Ectodermal cell (in vitro differentiated cells): ENCODE measurements around the gene SMDT1. TPM values are rescaled to one million over a fixed set of nuclear protein-coding genes. Genes with fewer than 3 reads are reported as not detected.

ENCODE experiments used
- H3K27ac ChIP-seq: 2 replicates; pipeline ENCODE4 v1.7.0; 2013; ENCODE audit warnings: mild to moderate bottlenecking, low read depth, low read length; ENCODE audit not compliant: insufficient read depth, poor library complexity, severe bottlenecking
- H3K27me3 ChIP-seq: 2 replicates; pipeline ENCODE4 v1.7.0; 2013; ENCODE audit warnings: mild to moderate bottlenecking, low read length; ENCODE audit not compliant: insufficient read depth, control insufficient read depth, poor library complexity, severe bottlenecking
- H3K36me3 ChIP-seq: one replicate; pipeline ENCODE4 v1.7.0; 2013; ENCODE audit warnings: low read length; ENCODE audit not compliant: control insufficient read depth, insufficient read depth
- H3K4me1 ChIP-seq: one replicate; pipeline ENCODE4 v1.7.0; 2013; ENCODE audit warnings: low read length; ENCODE audit not compliant: control insufficient read depth, insufficient read depth
- H3K4me3 ChIP-seq: 2 replicates; pipeline ENCODE4 v1.7.0; 2013; ENCODE audit warnings: low read depth, low read length, control low read depth; ENCODE audit not compliant: insufficient read depth
- H3K9me3 ChIP-seq: 2 replicates; pipeline ENCODE4 v1.7.0; 2013; ENCODE audit warnings: mild to moderate bottlenecking, low read length, moderate library complexity; ENCODE audit not compliant: control insufficient read depth
- WGBS, 2 experiments: methylation state at CpG; one replicate each; pipeline ENCODE4 v1.1.7; 2013; ENCODE audit warnings: missing lambda C conversion rate in 2 of 2; 5-methylcytosine and 5-hydroxymethylcytosine counted together
- polyA plus RNA-seq, 4 experiments: library from polyadenylated mRNA; stranded (reverse); fragments of 50-300 nt; gene quantifications; one replicate each; pipeline ENCODE4 v1.2.3, GENCODE V29; 2013

SMDT1 gene, protein sequence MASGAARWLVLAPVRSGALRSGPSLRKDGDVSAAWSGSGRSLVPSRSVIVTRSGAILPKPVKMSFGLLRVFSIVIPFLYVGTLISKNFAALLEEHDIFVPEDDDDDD
- polyA plus RNA-seq (2013, experiment 1 of 4), result 62.2 TPM
- 58.0 TPM for polyA plus RNA-seq (2013, experiment 2 of 4)
- 48.0 TPM for polyA plus RNA-seq (2013, experiment 3 of 4)
- 50.4 TPM for polyA plus RNA-seq (2013, experiment 4 of 4)

DNA sequence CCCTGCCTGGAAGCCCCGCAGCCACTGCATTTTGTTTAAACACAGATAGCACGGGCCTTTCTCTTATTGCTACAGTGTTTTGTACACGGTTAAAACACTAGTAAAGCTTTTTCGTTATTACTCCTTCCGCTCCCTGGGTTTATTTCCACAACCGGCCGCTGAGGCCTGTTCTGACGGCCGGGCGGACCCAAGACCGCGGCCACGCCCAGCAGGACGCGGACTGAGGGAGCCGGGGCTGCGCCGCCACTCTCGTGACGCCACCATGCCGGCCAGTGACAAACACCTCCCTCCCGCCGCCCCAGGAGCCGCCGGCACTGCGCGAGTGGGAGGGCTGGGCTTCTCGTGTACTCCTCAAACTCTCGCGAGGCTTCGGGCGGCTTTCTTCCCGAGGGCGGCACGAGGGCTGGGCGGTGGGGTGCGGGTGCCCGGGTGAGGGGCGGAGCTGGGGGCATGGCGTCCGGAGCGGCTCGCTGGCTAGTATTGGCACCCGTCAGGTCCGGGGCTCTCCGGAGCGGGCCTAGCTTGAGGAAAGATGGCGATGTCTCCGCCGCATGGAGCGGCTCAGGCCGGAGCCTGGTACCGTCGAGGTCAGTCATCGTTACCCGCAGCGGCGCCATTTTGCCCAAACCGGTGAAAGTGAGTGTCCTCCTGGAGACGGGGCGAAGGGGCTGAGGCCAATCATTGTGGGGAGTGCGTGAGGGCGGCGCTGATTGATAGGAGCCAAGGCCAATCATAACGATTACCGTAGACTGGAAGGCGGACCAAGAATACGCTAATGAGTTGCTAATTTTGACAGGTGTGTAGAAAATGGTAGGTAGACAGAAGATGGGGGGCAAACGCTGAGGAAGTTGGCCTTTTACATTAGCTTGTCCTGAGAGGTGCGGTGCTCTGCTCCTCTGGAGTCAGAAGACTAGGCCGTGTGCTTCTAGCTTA is at the start of gene SMDT1:
Gene SMDT1 (plus strand): TSS at position 382 of the 933 bp plus-strand sequence. CDS start 69 bp downstream, at position 451.
- peaks cover 3% of the 10 kb centered on the region for H3K4me1 ChIP-seq
- no peaks in the 10 kb centered on the region for H3K27me3 ChIP-seq
- H3K4me3 ChIP-seq, result peak within 1 kb of the TSS; percentile 71
- 2 to 3% methylated on average over 71 of the region's 71 CpGs for WGBS, 2 experiments
- H3K27ac ChIP-seq, result peak within 1 kb of the TSS; percentile 84
- peaks cover 1% of the 10 kb centered on the region for H3K36me3 ChIP-seq
- no peaks in the 10 kb centered on the region for H3K9me3 ChIP-seq

DNA sequence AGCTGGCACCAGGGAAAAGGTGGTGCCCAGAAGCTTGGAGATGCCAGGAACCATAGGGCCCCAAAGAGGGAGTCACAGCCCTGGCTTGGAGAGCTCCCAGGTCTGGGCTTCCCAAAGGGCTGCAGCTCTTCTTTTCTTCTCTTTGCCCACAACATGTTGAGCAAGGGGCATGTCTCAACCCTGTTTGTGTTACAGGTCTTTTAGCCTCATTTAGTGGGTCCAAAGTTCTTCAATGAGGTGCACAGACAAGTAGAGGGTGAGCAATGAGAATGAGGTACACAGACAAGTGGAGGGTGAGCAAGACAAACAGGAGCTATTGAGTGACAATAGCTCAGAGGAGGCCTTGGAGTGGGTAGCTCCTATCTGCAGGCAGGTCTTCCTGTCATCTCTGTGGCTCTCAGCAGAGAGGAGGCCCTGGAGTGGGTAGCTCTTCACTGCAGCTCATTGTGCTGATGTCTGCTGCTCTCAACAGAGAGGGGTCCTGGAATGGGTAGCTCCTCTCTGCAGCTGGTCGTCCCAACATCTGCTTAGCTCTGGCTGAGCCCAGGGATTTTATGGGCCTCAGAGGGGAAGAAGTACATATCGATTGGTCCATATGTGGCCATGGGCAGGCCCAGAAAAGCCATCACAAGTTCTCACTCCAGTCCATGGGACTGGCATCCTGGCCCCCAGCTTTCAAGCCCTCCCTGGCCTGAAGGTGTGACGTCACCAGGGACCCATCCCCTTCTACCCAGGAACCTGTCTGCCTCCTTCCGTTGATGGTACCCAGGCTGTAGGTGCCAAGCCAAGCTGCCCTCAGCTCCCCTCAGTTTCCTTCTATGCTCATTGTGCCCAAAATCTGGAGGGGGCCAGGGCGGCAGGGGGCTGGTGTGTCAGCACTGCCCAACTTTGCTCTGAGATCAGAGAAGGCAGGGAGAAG is 46.0 kb upstream of the SMDT1 start:
- Histone ChIP-seq H3K4me3 (no peak overlapping the region), H3K27ac (no peak overlapping the region), H3K36me3 (no peaks in the 10 kb centered on the region), H3K27me3 (no peaks in the 10 kb centered on the region), H3K9me3 (peaks cover 2% of the 10 kb centered on the region), H3K4me1 (no peaks in the 10 kb centered on the region)
- 86 to 90% methylated on average over 5 of the region's 5 CpGs for WGBS, 2 experiments

DNA sequence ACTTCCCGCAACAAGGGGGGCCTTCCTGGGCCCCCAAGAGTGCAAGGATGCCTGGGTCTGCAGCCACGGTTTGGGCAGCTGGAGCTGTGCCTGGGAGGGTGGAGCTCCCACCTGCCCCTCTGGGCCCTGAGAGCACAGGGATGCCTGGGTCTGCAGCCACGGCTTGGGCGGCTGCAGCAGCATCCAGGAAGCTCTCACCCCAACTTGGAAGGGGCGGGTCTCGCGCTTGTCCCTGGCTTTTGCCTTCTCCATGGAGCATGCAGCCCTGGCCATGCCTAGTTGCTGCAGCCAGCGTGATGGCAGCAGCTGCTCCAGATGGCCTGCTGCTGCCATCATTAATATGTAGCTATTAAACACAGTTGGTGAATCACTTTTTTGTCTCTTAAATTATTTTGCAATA is 44.2 kb upstream of the SMDT1 start:
- H3K9me3 ChIP-seq, result peaks cover 2% of the 10 kb centered on the region

DNA sequence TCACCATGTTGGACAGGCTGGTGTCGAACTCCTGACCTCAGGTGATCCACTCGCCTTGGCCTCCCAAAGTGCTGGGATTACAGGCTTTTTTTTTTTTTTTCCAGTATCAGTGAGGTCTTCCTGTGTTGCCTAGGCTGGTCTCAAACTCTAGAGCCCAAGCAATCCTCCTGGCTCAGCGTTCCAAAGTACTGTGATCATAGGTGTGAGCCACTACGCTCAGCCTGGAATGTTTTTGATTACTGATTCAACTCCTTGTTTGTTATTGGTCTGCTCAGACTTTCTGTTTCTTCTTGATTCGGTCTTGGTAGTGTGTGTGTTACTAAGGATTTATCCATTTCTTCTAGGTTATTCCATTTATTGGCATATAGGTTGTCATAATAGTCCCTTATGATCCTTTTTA is 40.2 kb upstream of the SMDT1 start:
- Histone ChIP-seq H3K4me1 (no peaks in the 10 kb centered on the region), H3K27me3 (no peaks in the 10 kb centered on the region), H3K9me3 (peaks cover 2% of the 10 kb centered on the region), H3K36me3 (no peaks in the 10 kb centered on the region), H3K4me3 (no peak overlapping the region), H3K27ac (no peak overlapping the region)
- WGBS, 2 experiments, result 88 to 93% methylated on average over 4 to 5 of the region's 5 CpGs

More for the DNA sequence above, 44.2 kb upstream of the SMDT1 start:
- Histone ChIP-seq H3K27ac (no peak overlapping the region), H3K4me3 (no peak overlapping the region), H3K27me3 (no peaks in the 10 kb centered on the region), H3K36me3 (no peaks in the 10 kb centered on the region), H3K4me1 (no peaks in the 10 kb centered on the region)
- WGBS, 2 experiments, result 86 to 88% methylated on average over 8 of the region's 8 CpGs

DNA sequence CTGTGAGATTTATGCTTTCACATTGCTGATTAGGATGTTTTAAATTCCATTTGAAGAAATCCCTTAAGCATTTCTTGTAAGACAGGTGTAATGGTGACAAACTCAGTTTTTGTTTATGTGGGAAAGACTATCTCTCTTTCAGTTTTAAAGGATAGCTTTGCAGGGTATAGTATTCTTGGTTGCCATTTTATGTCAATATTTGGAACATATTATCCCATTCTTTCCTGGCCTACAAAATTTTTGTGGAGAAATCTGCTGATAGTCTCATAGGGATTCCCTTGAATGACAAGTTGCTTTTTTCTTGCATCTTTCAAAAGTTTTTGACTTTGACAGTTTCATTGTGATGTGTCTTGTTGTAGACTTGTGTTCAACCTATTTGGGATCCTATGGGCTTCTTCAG is 37.7 kb upstream of the SMDT1 start:
- Histone ChIP-seq H3K4me3 (no peak overlapping the region), H3K27me3 (no peaks in the 10 kb centered on the region), H3K27ac (no peak overlapping the region), H3K4me1 (no peaks in the 10 kb centered on the region), H3K36me3 (no peaks in the 10 kb centered on the region), H3K9me3 (no peaks in the 10 kb centered on the region)

DNA sequence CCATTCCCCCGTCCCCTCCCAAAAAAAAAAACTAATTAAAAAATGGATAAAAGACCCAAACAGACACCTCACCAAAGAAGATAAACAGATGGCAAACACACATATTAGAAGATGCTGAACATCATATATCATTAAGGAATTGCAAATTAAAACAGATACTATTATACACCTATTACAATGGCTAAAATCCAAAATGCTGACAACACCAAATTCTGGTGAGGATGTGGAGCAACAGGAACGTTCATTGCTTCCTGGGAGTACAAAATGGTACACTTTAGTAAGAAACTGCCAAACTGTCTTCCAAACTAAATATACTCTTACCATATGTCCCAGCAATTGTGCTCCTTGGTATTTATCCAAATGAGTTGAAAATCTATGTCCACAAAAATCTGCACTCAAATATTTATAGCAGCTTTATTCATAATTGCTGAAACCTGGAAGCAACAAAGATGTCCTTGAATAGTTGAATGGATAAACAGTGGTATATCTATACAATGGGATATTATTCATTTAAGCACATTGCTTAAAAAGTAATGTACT is 28.8 kb upstream of the SMDT1 start:
- H3K27ac ChIP-seq, result no peak overlapping the region
- H3K9me3 ChIP-seq, result peaks cover 1% of the 10 kb centered on the region
- no peaks in the 10 kb centered on the region for H3K27me3 ChIP-seq
- no peaks in the 10 kb centered on the region for H3K4me1 ChIP-seq
- WGBS, 2 experiments, result 87 to 91% methylated on average over 2 of the region's 2 CpGs
- H3K36me3 ChIP-seq, result no peaks in the 10 kb centered on the region
- H3K4me3 ChIP-seq, result no peak overlapping the region

DNA sequence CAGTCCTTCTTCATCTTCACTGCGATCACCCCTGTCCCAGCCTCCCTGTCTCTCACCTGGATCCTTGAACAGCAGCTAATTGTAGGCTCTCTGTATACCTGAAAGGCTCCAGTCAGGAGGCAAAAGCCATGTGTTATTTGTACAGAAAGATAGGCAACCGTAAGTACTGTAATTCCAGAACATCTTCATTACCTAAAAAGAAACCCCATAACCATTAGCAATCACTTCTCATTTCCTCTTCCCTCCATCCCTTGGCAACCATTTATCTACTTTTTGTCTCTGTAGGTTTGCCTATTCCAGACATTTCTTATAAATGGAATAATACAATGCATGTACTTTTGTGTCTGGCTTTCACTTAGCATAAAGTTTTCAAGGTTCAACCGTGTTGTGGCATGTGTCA is 26.7 kb upstream of the SMDT1 start:
- Histone ChIP-seq H3K4me1 (no peaks in the 10 kb centered on the region), H3K27ac (no peak overlapping the region), H3K9me3 (peaks cover 6% of the 10 kb centered on the region), H3K36me3 (no peaks in the 10 kb centered on the region), H3K27me3 (no peaks in the 10 kb centered on the region), H3K4me3 (no peak overlapping the region)
- 90% methylated on average over 3 of the region's 3 CpGs for WGBS, 2 experiments

DNA sequence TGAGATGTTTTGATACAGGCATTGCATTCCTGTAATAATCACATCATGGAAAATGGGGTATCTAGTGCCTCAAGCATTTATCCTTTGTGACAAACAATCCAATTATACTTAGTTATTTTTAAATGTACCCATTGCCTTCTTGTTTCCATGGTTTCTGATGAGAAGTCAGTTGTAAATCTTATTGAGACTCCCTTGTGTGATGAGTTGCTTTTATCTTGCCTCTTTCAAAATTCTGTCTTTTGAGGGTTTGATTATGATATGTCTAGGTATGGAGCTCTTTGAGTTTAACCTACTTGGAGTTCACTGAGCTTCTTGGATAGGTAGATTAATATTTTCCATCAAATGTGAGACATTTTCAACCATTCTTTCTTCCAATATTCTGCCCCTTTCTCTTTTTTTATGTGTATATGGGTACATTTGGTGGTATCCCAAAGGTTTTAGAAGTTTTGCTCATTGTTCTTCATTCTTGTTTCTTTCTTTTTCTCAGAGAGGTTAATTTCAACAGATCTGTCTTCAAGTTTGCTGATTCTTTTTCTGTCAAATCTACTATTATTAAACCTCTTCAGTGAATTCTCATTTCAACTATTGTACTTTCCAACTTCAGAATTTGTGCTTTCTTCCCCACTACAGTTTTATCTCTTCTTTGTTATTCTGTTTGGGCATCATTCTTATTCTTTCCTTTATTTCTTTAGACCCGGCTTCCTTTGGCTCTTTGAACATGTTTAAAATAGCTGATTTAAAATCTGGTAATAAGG is 22.6 kb upstream of the SMDT1 start:
- Histone ChIP-seq H3K9me3 (peaks cover 6% of the 10 kb centered on the region), H3K4me3 (no peak overlapping the region), H3K4me1 (no peaks in the 10 kb centered on the region), H3K36me3 (peaks cover 8% of the 10 kb centered on the region), H3K27me3 (no peaks in the 10 kb centered on the region), H3K27ac (no peak overlapping the region)
- no CpG with 5 or more reads among the region's 1 CpG for WGBS, 2 experiments

DNA sequence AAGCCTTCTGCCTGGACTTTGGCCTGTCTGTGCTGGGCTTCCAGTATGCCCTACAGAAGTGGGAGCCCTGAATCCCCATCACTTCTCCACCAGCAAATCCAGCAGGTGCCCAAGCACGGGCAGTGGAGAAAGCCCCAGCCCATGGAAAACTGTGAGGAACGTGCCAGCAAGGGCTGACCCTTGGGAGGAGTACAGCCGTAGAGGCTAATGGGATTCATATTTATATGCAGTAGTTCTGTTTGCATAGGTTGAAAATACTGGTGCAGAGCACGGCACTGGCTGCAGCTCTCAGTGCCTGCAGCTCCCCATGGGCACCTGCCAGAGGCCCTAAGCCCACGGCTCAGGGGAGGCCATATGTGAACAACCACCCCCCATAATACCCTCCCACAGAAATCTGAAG is 19.0 kb upstream of the SMDT1 start:
- H3K4me1 ChIP-seq, result no peaks in the 10 kb centered on the region
- H3K4me3 ChIP-seq, result no peak overlapping the region
- WGBS, 2 experiments, result 93 to 96% methylated on average over 5 of the region's 5 CpGs
- no peak overlapping the region for H3K27ac ChIP-seq
- H3K27me3 ChIP-seq, result no peaks in the 10 kb centered on the region
- peaks cover 6% of the 10 kb centered on the region for H3K9me3 ChIP-seq
- peaks cover 11% of the 10 kb centered on the region for H3K36me3 ChIP-seq
